HEK293 (cell line): ENCODE data around the gene CD2BP2.
A peak's percentile ranks its signal among the peaks of the same experiment; 100 is the strongest.

Experiments used
- CTCF ChIA-PET: fragments of 350-600 bp; formaldehyde crosslinking; extraction: SDS; loops from one replicate; lab custom pipeline; 2021; ENCODE audit warnings: antibody characterized with exemption; lab: Yijun Ruan, JAX
- POLR2A ChIA-PET: fragments of 300-600 bp; formaldehyde crosslinking; extraction: SDS; loops from one replicate; lab custom pipeline; 2020; ENCODE audit warnings: antibody characterized with exemption, inconsistent platforms; lab: Yijun Ruan, JAX
- H3K27ac ChIP-seq: fragments of 200-500 bp; sonication (Bioruptor generic); 2 replicates; pipeline ENCODE4 v1.5.1; 2014; ENCODE audit warnings: low read depth, low read length, control low read depth, inconsistent platforms; ENCODE audit errors: extremely low read depth
- H3K36me3 ChIP-seq, 2 experiments: fragments of 200-500 bp in 1 of 2; sonication (Bioruptor generic) in 1 of 2; 1 replicate in 1 of 2; 2 replicates in 1 of 2; pipeline ENCODE4 v1.5.1; 2014 to 2017; ENCODE audit warnings: inconsistent platforms in 2 of 2, low read length in 2 of 2; ENCODE audit not compliant: control insufficient read depth in 2 of 2, insufficient read depth in 1 of 2
- H3K4me1 ChIP-seq: fragments of 200-500 bp; sonication (Bioruptor generic); 2 replicates; pipeline ENCODE4 v1.5.1; 2014; ENCODE audit warnings: mild to moderate bottlenecking, low read length, inconsistent platforms; ENCODE audit not compliant: control insufficient read depth, insufficient read depth
- H3K4me3 ChIP-seq: 2 replicates; pipeline ENCODE4 v1.5.1; 2011; ENCODE audit warnings: low read depth, mild to moderate bottlenecking, control low read depth, low read length, moderate library complexity
- H3K9me3 ChIP-seq: fragments of 200-500 bp; sonication (Bioruptor generic); 2 replicates; pipeline ENCODE4 v1.5.1; 2014; ENCODE audit warnings: low read depth, low read length, inconsistent platforms; ENCODE audit not compliant: control insufficient read depth, insufficient read depth
- FEZF1 ChIP-seq: fragments of 450-650 bp; formaldehyde crosslinking; IDR thresholded peaks from 2 replicates; pipeline ENCODE4 v1.5.1; 2016; ENCODE audit warnings: missing biosample characterization, missing genetic modification characterization
- IKZF3 ChIP-seq: fragments of 450-650 bp; IDR thresholded peaks from 2 replicates; pipeline ENCODE4 v1.5.0; 2018; ENCODE audit warnings: missing biosample characterization, mild to moderate bottlenecking, missing genetic modification characterization, moderate library complexity
- KLF16 ChIP-seq: fragments of 450-650 bp; formaldehyde crosslinking; IDR thresholded peaks from 2 replicates; pipeline ENCODE4 v1.5.1; 2017; ENCODE audit warnings: missing biosample characterization, missing genetic modification characterization
- MZF1 ChIP-seq: fragments of 450-650 bp; formaldehyde crosslinking; IDR thresholded peaks from 2 replicates; pipeline ENCODE4 v1.5.1; 2017; ENCODE audit warnings: missing biosample characterization, missing genetic modification characterization, borderline replicate concordance
- OSR2 ChIP-seq: fragments of 450-650 bp; formaldehyde crosslinking; IDR thresholded peaks from 2 replicates; pipeline ENCODE4 v1.5.1; 2016; ENCODE audit warnings: missing biosample characterization, missing genetic modification characterization
- OVOL3 ChIP-seq: fragments of 450-650 bp; formaldehyde crosslinking; IDR thresholded peaks from 2 replicates; pipeline ENCODE4 v1.5.1; 2016; ENCODE audit warnings: missing biosample characterization, missing genetic modification characterization
- SETDB1 ChIP-seq: IDR thresholded peaks from one replicate; pipeline ENCODE4 v1.6.1; 2017; ENCODE audit warnings: mild to moderate bottlenecking, low read length, moderate library complexity, mixed read lengths; ENCODE audit not compliant: insufficient read length
- SP3 ChIP-seq: fragments of 450-650 bp; formaldehyde crosslinking; IDR thresholded peaks from 2 replicates; pipeline ENCODE4 v1.5.1; 2016; ENCODE audit warnings: missing biosample characterization, missing genetic modification characterization
- YY2 ChIP-seq: fragments of 450-650 bp; formaldehyde crosslinking; IDR thresholded peaks from 2 replicates; pipeline ENCODE4 v1.5.1; 2016; ENCODE audit warnings: missing biosample characterization, missing genetic modification characterization
- ZBTB1 ChIP-seq: fragments of 450-650 bp; formaldehyde crosslinking; IDR thresholded peaks from 2 replicates; pipeline ENCODE4 v1.5.1; 2016; ENCODE audit warnings: missing biosample characterization, missing genetic modification characterization
- ZBTB20 ChIP-seq: fragments of 450-650 bp; formaldehyde crosslinking; IDR thresholded peaks from 2 replicates; pipeline ENCODE4 v1.5.1; 2016; ENCODE audit warnings: missing biosample characterization, missing genetic modification characterization
- ZEB2 ChIP-seq: fragments of 450-650 bp; formaldehyde crosslinking; IDR thresholded peaks from 2 replicates; pipeline ENCODE4 v1.5.1; 2016; ENCODE audit warnings: missing biosample characterization, missing genetic modification characterization
- ZNF114 ChIP-seq: fragments of 450-650 bp; formaldehyde crosslinking; IDR thresholded peaks from 2 replicates; pipeline ENCODE4 v1.5.0; 2017; ENCODE audit warnings: missing biosample characterization, missing genetic modification characterization
- ZNF121 ChIP-seq: fragments of 450-650 bp; formaldehyde crosslinking; IDR thresholded peaks from 2 replicates; pipeline ENCODE4 v1.5.1; 2016; ENCODE audit warnings: missing biosample characterization, missing genetic modification characterization
- ZNF146 ChIP-seq: fragments of 450-650 bp; formaldehyde crosslinking; IDR thresholded peaks from 2 replicates; pipeline ENCODE4 v1.5.1; 2016; ENCODE audit warnings: missing biosample characterization, missing genetic modification characterization
- ZNF214 ChIP-seq: fragments of 450-650 bp; formaldehyde crosslinking; IDR thresholded peaks from 2 replicates; pipeline ENCODE4 v1.5.1; 2017; ENCODE audit warnings: missing biosample characterization, mild to moderate bottlenecking, missing genetic modification characterization, borderline replicate concordance
- ZNF23 ChIP-seq: fragments of 450-650 bp; formaldehyde crosslinking; IDR thresholded peaks from 2 replicates; pipeline ENCODE4 v1.5.1; 2016; ENCODE audit warnings: missing biosample characterization, missing genetic modification characterization, borderline replicate concordance
- ZNF239 ChIP-seq: fragments of 450-650 bp; formaldehyde crosslinking; IDR thresholded peaks from 2 replicates; pipeline ENCODE4 v1.5.1; 2016; ENCODE audit warnings: missing biosample characterization, missing genetic modification characterization
- ZNF473 ChIP-seq: fragments of 450-650 bp; formaldehyde crosslinking; IDR thresholded peaks from 2 replicates; pipeline ENCODE4 v1.5.1; 2017; ENCODE audit warnings: missing biosample characterization, missing genetic modification characterization
- ZNF549 ChIP-seq: fragments of 450-650 bp; IDR thresholded peaks from 2 replicates; pipeline ENCODE4 v1.5.1; 2018; ENCODE audit warnings: missing biosample characterization, missing genetic modification characterization, mild to moderate bottlenecking, inconsistent platforms, moderate library complexity
- ZNF571 ChIP-seq: fragments of 450-650 bp; formaldehyde crosslinking; IDR thresholded peaks from 2 replicates; pipeline ENCODE4 v1.5.0; 2017; ENCODE audit warnings: missing biosample characterization, missing genetic modification characterization
- ZNF623 ChIP-seq: fragments of 450-650 bp; formaldehyde crosslinking; IDR thresholded peaks from 2 replicates; pipeline ENCODE4 v1.5.1; 2016; ENCODE audit warnings: missing biosample characterization, missing genetic modification characterization
- ZNF654 ChIP-seq: fragments of 450-650 bp; formaldehyde crosslinking; IDR thresholded peaks from 2 replicates; pipeline ENCODE4 v1.5.1; 2016; ENCODE audit warnings: low read depth, missing biosample characterization, missing genetic modification characterization
- ZNF785 ChIP-seq: fragments of 450-650 bp; formaldehyde crosslinking; IDR thresholded peaks from 2 replicates; pipeline ENCODE4 v1.5.1; 2016; ENCODE audit warnings: missing biosample characterization, missing genetic modification characterization
- ZNF843 ChIP-seq: fragments of 450-650 bp; formaldehyde crosslinking; IDR thresholded peaks from 2 replicates; pipeline ENCODE4 v1.5.1; 2016; ENCODE audit warnings: missing biosample characterization, missing genetic modification characterization
- TF ChIP-seq, protein P1 (sequence below): fragments of 450-650 bp; formaldehyde crosslinking; IDR thresholded peaks from 2 replicates; pipeline ENCODE4 v1.5.1; 2016; ENCODE audit warnings: missing biosample characterization, missing genetic modification characterization
- TF ChIP-seq, protein P2 (sequence below): fragments of 450-650 bp; formaldehyde crosslinking; IDR thresholded peaks from 2 replicates; pipeline ENCODE4 v1.5.1; 2017; ENCODE audit warnings: missing biosample characterization, missing genetic modification characterization
- TF ChIP-seq, protein P3 (sequence below): fragments of 450-650 bp; formaldehyde crosslinking; IDR thresholded peaks from 2 replicates; pipeline ENCODE4 v1.5.1; 2016; ENCODE audit warnings: missing biosample characterization, missing genetic modification characterization
- TF ChIP-seq, protein P4 (sequence below): fragments of 450-650 bp; formaldehyde crosslinking; IDR thresholded peaks from 2 replicates; pipeline ENCODE4 v1.5.1; 2016; ENCODE audit warnings: missing biosample characterization, missing genetic modification characterization
- TF ChIP-seq, protein P5 (sequence below): fragments of 450-650 bp; formaldehyde crosslinking; IDR thresholded peaks from 2 replicates; pipeline ENCODE4 v1.5.1; 2016; ENCODE audit warnings: missing biosample characterization, missing genetic modification characterization

CD2BP2 gene

DNA sequence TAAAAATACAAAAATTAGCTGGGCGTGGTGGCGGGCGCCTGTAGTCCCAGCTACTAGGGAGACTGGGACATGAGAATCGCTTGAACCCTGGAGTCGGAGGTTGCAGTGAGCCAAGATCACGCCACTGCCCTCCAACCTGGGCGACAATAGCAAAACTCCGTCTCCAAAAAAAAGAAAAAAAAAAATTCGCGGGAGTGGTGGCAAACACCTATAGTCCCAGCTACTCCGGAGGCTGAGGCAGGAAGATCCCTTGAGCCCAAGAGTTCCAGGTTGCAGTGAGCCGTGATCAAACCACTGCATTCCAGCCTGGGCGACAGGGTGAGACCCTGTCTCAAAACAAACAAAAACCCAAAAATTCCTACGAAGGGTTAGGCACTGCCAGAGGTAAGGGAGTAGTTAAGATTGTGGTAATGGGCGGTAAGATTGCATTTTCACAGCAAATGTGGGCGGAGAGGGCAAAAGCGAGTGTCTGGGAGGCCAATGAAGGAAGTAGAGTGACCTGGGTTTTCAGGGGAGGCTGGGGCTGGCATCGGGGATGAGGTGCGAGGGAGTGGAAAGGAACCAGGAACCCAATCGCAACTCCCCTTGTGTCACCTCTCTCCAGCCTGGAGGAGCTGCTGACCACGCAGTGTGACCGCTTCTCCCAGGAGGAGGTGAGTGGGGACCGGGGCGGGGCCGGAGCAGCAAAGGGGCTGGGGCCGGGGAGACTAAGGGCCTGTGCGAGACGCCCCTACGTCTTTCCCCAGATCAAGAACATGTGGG is 22.1 kb upstream of the CD2BP2 start:
- peak overlapping the region; percentile 97 for H3K27ac ChIP-seq
- no peaks in the 10 kb centered on the region for H3K9me3 ChIP-seq
- peaks cover 0 to 8% of the 10 kb centered on the region in 2 experiments; a peak in 1 of 3 replicates for H3K36me3 ChIP-seq
- H3K4me1 ChIP-seq, result no peaks in the 10 kb centered on the region
- peak overlapping the region; percentile 68 for H3K4me3 ChIP-seq
- ChIA-PET CTCF (interaction anchor here (0.6 to 1.5 kb wide), 7 partner anchors 8 to 265 kb away, joined by 3 to 5 read pairs (median 3); partner anchors contain the start of gene ZNF48), POLR2A (interaction anchor here (0.6 to 3.2 kb wide), 9 partner anchors 8 to 404 kb away, joined by 3 to 19 read pairs (median 3); partner anchors contain the start of genes DCTPP1, TAOK2, ZNF48 and ZNF689)
- 0 out of 2 replicates have a peak, but pooled peaks have one; percentile 1 for TF ChIP-seq ZNF843 (tag by site-specific recombination)
- no peak for TF ChIP-seq ZNF121 (tag by site-specific recombination)
- no peak for TF ChIP-seq ZNF571 (tag by site-specific recombination)
- TF ChIP-seq YY2 (tag by site-specific recombination), result no peak
- TF ChIP-seq ZNF114, result no peak
- no peak for TF ChIP-seq ZNF239 (tag by site-specific recombination)
- TF ChIP-seq SP3 (tag by site-specific recombination), result no peak
- no peak for TF ChIP-seq ZNF23 (tag by site-specific recombination)
- peak; percentile 41; the same call in 1 of the 2 replicates for TF ChIP-seq ZBTB20 (tag by site-specific recombination)
- peak; percentile 49 for TF ChIP-seq ZNF623 (tag by site-specific recombination)
- no peak for TF ChIP-seq OSR2 (tag by site-specific recombination)
- no peak for TF ChIP-seq ZEB2 (tag by site-specific recombination)
- no peak for TF ChIP-seq OVOL3 (tag by site-specific recombination)
- TF ChIP-seq, protein P1, sequence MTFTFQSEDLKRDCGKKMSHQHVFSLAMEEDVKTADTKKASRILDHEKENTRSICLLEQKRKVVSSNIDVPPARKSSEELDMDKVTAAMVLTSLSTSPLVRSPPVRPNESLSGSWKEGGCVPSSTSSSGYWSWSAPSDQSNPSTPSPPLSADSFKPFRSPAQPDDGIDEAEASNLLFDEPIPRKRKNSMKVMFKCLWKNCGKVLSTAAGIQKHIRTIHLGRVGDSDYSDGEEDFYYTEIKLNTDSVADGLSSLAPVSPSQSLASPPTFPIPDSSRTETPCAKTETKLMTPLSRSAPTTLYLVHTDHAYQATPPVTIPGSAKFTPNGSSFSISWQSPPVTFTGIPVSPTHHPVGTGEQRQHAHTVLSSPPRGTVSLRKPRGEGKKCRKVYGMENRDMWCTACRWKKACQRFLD (tag by site-specific recombination), result no peak
- TF ChIP-seq ZBTB1 (tag by site-specific recombination), result no peak
- TF ChIP-seq ZNF146 (tag by site-specific recombination), result no peak
- no peak for TF ChIP-seq ZNF549 (tag by site-specific recombination)
- no peak for TF ChIP-seq MZF1 (tag by site-specific recombination)
- TF ChIP-seq, protein P2, sequence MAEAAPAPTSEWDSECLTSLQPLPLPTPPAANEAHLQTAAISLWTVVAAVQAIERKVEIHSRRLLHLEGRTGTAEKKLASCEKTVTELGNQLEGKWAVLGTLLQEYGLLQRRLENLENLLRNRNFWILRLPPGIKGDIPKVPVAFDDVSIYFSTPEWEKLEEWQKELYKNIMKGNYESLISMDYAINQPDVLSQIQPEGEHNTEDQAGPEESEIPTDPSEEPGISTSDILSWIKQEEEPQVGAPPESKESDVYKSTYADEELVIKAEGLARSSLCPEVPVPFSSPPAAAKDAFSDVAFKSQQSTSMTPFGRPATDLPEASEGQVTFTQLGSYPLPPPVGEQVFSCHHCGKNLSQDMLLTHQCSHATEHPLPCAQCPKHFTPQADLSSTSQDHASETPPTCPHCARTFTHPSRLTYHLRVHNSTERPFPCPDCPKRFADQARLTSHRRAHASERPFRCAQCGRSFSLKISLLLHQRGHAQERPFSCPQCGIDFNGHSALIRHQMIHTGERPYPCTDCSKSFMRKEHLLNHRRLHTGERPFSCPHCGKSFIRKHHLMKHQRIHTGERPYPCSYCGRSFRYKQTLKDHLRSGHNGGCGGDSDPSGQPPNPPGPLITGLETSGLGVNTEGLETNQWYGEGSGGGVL (tag by site-specific recombination), result peak; percentile 81
- TF ChIP-seq ZNF654 (tag by site-specific recombination), result no peak
- TF ChIP-seq IKZF3 (tag by site-specific recombination), result no peak
- TF ChIP-seq ZNF473 (tag by site-specific recombination), result no peak
- TF ChIP-seq FEZF1, result no peak
- TF ChIP-seq, protein P3, sequence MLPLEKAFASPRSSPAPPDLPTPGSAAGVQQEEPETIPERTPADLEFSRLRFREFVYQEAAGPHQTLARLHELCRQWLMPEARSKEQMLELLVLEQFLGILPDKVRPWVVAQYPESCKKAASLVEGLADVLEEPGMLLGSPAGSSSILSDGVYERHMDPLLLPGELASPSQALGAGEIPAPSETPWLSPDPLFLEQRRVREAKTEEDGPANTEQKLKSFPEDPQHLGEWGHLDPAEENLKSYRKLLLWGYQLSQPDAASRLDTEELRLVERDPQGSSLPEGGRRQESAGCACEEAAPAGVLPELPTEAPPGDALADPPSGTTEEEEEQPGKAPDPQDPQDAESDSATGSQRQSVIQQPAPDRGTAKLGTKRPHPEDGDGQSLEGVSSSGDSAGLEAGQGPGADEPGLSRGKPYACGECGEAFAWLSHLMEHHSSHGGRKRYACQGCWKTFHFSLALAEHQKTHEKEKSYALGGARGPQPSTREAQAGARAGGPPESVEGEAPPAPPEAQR (tag by site-specific recombination), result no peak
- TF ChIP-seq, protein P4, sequence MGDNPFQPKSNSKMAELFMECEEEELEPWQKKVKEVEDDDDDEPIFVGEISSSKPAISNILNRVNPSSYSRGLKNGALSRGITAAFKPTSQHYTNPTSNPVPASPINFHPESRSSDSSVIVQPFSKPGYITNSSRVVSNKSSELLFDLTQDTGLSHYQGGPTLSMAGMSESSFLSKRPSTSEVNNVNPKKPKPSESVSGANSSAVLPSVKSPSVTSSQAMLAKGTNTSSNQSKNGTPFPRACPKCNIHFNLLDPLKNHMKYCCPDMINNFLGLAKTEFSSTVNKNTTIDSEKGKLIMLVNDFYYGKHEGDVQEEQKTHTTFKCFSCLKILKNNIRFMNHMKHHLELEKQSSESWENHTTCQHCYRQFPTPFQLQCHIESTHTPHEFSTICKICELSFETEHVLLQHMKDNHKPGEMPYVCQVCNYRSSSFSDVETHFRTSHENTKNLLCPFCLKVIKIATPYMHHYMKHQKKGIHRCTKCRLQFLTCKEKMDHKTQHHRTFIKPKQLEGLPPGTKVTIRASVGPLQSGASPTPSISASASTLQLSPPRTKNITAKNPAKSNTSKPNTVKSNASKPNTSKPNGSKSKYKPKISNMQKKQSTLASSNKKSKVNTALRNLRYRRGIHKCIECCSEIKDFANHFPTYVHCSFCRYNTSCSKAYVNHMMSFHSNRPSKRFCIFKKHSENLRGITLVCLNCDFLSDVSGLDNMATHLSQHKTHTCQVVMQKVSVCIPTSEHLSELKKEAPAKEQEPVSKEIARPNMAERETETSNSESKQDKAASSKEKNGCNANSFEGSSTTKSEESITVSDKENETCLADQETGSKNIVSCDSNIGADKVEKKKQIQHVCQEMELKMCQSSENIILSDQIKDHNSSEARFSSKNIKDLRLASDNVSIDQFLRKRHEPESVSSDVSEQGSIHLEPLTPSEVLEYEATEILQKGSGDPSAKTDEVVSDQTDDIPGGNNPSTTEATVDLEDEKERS, result no peak
- TF ChIP-seq KLF16, result peak; percentile 12; the same call in 1 of the 2 replicates
- TF ChIP-seq ZNF214 (tag by site-specific recombination), result no peak
- TF ChIP-seq, protein P5, sequence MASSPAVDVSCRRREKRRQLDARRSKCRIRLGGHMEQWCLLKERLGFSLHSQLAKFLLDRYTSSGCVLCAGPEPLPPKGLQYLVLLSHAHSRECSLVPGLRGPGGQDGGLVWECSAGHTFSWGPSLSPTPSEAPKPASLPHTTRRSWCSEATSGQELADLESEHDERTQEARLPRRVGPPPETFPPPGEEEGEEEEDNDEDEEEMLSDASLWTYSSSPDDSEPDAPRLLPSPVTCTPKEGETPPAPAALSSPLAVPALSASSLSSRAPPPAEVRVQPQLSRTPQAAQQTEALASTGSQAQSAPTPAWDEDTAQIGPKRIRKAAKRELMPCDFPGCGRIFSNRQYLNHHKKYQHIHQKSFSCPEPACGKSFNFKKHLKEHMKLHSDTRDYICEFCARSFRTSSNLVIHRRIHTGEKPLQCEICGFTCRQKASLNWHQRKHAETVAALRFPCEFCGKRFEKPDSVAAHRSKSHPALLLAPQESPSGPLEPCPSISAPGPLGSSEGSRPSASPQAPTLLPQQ, result peak; percentile 8; the same call in 1 of the 2 replicates
- no peak for TF ChIP-seq SETDB1
- no peak for TF ChIP-seq ZNF785 (tag by site-specific recombination)
